GM21515 (cell line): ENCODE data around the gene CDH24.

Source experiments
- ATAC-seq: cut with Tn5 transposase; IDR thresholded peaks from one replicate; pipeline ENCODE4 v1.9.1; 2021; ENCODE audit not compliant: unreplicated experiment

Gene CDH24, protein sequence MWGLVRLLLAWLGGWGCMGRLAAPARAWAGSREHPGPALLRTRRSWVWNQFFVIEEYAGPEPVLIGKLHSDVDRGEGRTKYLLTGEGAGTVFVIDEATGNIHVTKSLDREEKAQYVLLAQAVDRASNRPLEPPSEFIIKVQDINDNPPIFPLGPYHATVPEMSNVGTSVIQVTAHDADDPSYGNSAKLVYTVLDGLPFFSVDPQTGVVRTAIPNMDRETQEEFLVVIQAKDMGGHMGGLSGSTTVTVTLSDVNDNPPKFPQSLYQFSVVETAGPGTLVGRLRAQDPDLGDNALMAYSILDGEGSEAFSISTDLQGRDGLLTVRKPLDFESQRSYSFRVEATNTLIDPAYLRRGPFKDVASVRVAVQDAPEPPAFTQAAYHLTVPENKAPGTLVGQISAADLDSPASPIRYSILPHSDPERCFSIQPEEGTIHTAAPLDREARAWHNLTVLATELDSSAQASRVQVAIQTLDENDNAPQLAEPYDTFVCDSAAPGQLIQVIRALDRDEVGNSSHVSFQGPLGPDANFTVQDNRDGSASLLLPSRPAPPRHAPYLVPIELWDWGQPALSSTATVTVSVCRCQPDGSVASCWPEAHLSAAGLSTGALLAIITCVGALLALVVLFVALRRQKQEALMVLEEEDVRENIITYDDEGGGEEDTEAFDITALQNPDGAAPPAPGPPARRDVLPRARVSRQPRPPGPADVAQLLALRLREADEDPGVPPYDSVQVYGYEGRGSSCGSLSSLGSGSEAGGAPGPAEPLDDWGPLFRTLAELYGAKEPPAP

DNA sequence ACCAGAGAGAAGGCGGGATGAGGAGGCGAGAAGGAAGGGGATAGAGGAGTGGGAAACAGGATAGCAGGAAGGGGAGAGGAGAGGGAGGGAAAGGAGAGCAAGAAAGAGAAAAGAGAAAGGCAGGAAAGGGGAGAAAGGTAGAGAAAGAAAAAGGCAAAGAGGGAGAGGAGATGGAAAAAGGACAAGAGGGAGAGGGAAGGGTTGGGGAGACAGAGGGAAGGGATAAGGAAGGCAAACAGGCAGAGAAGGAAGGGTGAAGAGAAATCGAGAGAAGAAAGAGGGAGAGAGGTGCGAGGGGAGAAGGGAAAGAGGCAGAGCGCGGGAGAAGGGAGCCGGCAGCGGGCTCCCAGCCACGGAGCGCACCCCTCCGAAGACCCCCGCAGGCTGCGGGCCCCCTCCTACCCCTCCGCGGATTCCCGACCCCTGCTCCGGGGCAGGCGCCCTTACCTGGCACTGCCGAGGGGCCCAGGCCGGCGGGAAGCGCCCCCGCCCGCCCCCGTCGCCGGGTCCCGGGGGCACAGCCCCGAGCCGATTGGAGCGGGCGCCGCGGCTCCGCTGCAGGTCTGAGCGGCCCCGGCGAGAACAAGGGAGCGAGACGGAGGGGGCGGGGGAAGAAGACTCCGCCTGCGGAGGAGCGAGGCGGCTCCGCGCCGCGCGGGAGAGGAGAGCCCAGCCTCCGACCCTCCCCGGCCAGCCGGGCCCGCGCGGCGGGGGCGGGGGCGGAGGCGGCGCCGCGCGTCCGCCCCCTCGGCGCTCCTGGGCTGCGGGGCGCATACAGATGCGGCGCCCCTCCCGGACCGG lies at the start of gene CDH24:
CDH24 (minus strand) TSS at position 565 of the 801 bp plus-strand sequence. CDS start 1,787 bp downstream, outside the sequence.
- peak; percentile 37 for ATAC-seq

DNA sequence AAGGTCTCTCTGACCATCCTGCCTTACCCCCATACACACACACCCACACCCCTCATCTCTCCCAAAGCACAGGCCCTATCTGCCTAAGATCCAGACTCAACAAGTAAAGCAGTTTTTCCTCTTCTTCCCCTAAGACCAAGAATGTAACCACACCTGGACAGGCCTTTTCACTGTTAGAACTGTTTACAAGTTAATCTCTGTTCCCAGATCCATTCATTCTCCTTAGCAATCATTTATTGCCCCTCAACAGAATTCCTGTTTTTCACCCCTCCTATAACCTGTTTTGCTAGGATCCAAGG lies 49.4 kb upstream of the CDH24 start:
- ATAC-seq: no peak

- no peak for ATAC-seq
Measured at GRCh38 chr14:23105348-23105824, 48.1 kb upstream of the CDH24 start.

GRCh38 chr14:23104591-23105347 lies 47.4 kb upstream of the CDH24 start, which contains the start of gene CIROP:
Gene CIROP, minus strand, starts transcription at chr14:23104989. Its CDS starts 69 bp downstream, at chr14:23104920.
- ATAC-seq: no peak

GRCh38 chr14:23104070-23104590 lies 46.8 kb upstream of the CDH24 start:
- no peak for ATAC-seq

DNA sequence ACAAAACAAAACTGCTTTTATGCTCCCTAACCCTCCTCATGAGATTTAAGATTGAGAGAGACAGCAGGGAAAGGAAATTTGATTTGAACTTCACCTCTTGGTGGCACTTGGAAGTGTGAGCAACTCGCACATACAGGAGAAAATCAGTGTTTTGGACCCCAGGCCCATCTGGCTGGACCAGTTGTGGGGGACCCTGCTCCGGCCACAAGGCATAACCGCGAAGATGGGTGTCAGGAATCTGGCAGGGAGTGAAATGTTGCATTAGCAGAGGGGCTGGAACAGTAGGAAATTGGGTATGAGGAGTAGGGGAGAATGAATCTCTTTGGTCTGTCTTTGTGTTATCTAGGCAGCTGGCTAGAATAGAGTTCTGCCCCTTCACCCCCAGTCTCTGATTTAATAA lies 46.3 kb upstream of the CDH24 start:
- no peak for ATAC-seq

GRCh38 chr14:23102801-23103200 lies 45.5 kb upstream of the CDH24 start:
- no peak for ATAC-seq

GRCh38 chr14:23101986-23102625 lies 44.8 kb upstream of the CDH24 start:
- no peak for ATAC-seq

DNA sequence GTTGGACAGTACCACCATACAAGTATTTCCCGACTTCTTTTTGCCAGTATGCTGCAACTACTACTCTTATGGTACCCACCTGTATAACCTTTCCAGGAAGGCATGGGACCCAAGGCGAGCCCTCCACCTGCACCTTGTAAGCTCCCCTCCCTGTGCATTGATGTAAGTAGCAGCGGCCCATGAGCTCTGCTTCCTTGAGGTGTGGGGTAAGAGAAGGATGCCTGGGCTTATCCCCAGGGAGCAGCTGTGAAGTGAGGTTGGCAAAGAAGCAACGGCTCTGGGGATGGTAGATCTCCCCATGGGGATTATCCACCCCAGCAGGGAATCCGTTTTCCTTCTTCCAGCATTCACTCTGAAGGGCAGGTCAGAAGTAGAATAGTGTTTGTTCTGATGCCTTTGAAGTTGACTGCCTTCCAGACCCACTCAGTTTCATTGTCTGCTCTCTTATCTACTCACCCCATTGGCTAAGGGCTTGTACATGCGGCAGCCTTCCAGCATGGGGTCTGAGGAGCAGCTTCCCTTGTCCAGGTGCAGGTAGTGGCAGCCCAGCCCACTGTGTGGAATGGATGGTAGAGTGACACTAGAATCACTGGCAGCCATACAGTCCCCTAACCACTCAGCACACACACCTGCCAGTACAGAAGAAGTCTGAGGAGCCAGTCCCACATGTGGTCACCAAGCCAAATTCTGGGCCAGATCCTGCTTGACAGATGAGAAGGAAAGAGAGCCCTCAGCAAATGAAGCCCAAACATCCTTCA lies 44.1 kb upstream of the CDH24 start:
- ATAC-seq: no peak

GRCh38 chr14:23099212-23099861 lies 42.0 kb upstream of the CDH24 start:
- ATAC-seq: no peak

DNA sequence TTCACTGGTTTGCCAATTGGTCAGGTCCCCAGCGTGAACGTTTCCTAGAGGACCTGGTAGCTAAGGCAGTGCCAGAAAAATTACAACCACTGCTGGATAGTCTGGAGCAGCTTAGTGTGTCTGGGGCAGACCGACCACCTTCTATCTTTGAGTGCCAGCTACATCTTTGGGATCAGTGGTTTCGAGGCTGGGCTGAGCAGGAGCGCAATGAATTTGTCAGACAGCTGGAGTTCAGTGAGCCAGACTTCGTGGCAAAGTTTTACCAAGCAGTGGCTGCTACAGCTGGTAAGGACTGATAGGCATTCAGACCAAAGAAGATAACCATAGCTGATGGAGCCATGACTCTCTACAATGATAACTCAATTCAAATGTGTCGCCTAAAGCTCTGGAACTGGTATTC lies 40.5 kb upstream of the CDH24 start:
- ATAC-seq: no peak

- peak; percentile 91 for ATAC-seq
Measured at GRCh38 chr14:23095196-23096108, 38.1 kb upstream of the CDH24 start, which contains the start of gene C14orf119. Gene C14orf119, plus strand, starts transcription at chr14:23095505. Its CDS starts 2,154 bp downstream, at chr14:23097659.

GRCh38 chr14:23094666-23095195 lies 37.4 kb upstream of the CDH24 start, which contains the start of gene ACIN1:
Gene ACIN1, minus strand, starts transcription at chr14:23095136. Its CDS starts 24 bp downstream, at chr14:23095112.
- ATAC-seq: peak; percentile 42

GRCh38 chr14:23093991-23094665 lies 36.8 kb upstream of the CDH24 start:
- ATAC-seq: no peak

DNA sequence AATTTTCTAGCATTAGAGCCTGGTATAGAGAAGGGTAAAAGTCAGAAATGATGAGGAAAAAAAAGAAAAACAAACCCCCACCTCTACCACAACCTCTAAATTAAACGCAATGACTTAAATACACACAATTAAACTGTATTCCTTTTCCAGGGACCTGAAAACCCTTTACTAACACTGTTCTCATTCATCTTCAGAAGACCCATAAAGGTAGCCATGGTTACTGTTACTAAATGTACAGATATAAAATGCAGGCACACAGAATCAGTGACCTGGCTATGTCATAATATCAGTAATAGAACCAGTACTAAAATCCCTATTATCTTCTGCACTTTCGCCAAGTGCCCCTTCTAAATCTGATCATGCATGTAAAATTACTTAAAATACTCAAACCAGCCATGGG lies 36.2 kb upstream of the CDH24 start:
- no peak for ATAC-seq

GRCh38 chr14:23093104-23093503 lies 35.8 kb upstream of the CDH24 start:
- ATAC-seq: no peak
